NCI-H187 treated with DMSO at 0.1 percent for 48 hours (cell line): ENCODE results near the gene CYP4A11.
"Not testable (repeated sequence)": the region's sequence is repeated elsewhere in the genome, so short reads cannot be mapped to it uniquely, and the experiment has no call there.

ENCODE experiments used
- DNase-seq: peaks from one replicate; lab custom pipeline; 2025; lab: John Stamatoyannopoulos, UW

The CYP4A11 gene

GRCh38 chr1:46927249-46927835 lies 13.9 kb downstream of the CYP4A11 start:
- DNase-seq: no peak

GRCh38 chr1:46910790-46911189 lies 30.5 kb downstream of the CYP4A11 start:
- DNase-seq: no peak

DNA sequence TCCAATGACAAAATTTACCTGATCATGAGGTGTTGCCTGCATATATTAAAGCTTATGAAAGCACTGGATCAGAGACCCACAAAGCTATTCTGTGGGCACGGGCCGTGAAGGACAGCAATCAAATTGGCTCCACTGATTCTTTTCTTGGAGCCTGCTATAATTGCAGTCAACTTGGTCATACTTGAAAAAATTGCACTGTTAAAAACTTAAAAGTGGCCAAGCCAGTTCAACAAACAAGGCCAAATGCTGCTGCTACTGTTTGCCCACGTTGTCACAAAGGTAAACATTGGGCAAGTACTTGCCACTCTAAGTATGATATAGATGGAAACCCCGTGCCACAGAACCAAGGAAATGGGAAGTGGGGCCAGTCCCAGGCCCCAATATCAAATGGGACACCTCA lies 37.8 kb downstream of the CYP4A11 start:
- no peak for DNase-seq

DNA sequence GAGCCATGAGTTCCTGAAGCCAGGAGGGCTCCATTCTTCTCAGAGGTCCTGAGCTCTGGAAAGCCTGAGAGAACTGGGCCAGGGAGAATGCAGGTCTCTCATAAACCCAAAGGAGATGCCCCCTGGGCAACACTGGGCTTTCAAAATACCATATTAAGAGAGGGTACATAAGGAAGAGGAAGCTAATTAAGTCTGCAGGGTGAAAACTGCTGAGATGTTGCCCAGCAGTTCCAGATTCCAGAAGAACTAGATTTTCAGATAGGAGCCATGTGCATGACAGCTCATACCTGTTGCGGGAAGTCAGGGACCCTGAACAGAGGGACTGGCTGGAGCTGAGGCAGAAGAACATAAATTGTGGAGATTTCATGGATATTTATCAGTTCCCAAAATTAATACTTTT lies 40.9 kb downstream of the CYP4A11 start:
- no peak for DNase-seq

DNA sequence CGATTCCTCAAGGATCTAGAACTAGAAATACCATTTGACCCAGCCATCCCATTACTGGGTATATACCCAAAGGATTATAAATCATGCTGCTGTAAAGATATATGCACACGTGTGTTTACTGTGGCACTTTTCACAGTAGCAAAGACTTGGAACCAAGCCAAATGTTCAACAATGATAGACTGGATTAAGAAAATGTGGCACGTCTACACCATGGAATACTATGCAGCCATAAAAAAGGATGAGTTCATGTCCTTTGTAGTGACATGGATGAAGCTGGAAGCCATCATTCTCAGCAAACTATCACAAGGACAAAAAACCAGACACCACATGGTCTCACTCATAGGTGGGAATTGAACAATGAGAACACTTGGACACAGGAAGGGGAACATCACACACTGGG lies 59.6 kb downstream of the CYP4A11 start:
- not testable (repeated sequence) for DNase-seq
